Activated CD8-positive, alpha-beta T cell treated with anti-CD3 and anti-CD28 coated beads, Interleukin-2, amount 10 ng/mL, durations not matched to agents 7 days and 5 days (primary cell): Measurements from ENCODE around the gene ADAM11. TPM values are rescaled to one million over a fixed set of nuclear protein-coding genes. Genes with fewer than 3 reads are reported as not detected.

Experiments used
- ATAC-seq: fragments of 150-1000 bp; cut with Tn5 transposase; one replicate; pipeline ENCODE4 v1.10.0; 2021; ENCODE audit warnings: moderate library complexity
- CTCF ChIA-PET: fragments of 350-600 bp; sonication (Branson Sonifier 250); formaldehyde crosslinking; loops from one replicate; lab custom pipeline; 2021; ENCODE audit warnings: antibody characterized with exemption; lab: Charles Lee
- POLR2A ChIA-PET: fragments of 350-600 bp; sonication (Branson Sonifier 250); formaldehyde crosslinking; loops from one replicate; lab custom pipeline; 2021; ENCODE audit warnings: antibody characterized with exemption; lab: Charles Lee
- DNase-seq: peaks from one replicate; pipeline ENCODE4 v3.0.0-alpha.2; 2020
- H3K27ac Mint-ChIP-seq: one replicate; pipeline ENCODE4 v1.8.0; 2021; ENCODE audit warnings: mild to moderate bottlenecking, mixed read lengths
- H3K27me3 Mint-ChIP-seq: one replicate; pipeline ENCODE4 v1.8.0; 2021; ENCODE audit warnings: low read depth, mixed read lengths
- H3K36me3 Mint-ChIP-seq: one replicate; pipeline ENCODE4 v1.8.0; 2021; ENCODE audit warnings: low read depth, mixed read lengths
- H3K4me1 Mint-ChIP-seq: one replicate; pipeline ENCODE4 v1.8.0; 2021; ENCODE audit warnings: low read depth, mixed read lengths
- H3K4me3 Mint-ChIP-seq: one replicate; pipeline ENCODE4 v1.8.0; 2021; ENCODE audit warnings: mild to moderate bottlenecking, mixed read lengths
- H3K9me3 Mint-ChIP-seq: one replicate; pipeline ENCODE4 v1.8.0; 2022; ENCODE audit warnings: mixed read lengths; ENCODE audit not compliant: insufficient read depth
- total RNA-seq, 2 experiments: library from RNA; stranded (reverse); gene quantifications; one replicate each; pipeline ENCODE4 v1.2.3, GENCODE V29; 2021

The ADAM11 gene
- total RNA-seq, 2 experiments from 2014 or later: 0.24 to 0.39 TPM

DNA sequence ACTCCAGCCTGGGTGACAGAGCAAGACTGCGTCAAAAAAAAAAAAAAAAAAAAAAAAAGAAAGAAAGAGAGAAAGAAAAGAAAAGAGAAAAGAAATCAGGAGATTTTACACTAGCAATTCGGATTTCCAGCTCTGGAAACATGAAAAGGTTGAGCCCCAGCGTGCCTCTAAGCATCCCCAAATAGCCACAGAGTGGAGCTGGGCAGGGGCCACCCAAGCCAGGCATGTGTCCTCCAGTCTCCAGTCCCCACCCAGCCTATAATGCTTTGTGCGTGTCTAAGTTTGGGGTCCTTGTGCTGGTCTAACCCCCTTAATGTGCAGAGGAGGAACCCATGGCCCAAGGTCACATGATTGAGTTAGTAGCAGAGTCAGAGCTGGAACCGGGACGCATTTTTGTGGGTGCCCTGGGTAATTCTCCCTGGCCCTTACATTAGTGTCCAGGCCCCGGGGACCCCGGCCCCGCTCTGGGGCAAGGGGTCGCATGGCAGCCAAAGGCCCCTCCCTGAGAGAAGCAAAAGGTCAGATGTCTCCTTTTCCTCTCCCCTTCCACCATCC lies 19.9 kb downstream of the ADAM11 start:
- DNase-seq (no peak), ATAC-seq (no peak)
- peak overlapping the region; percentile 57 for H3K4me3 Mint-ChIP-seq
- H3K36me3 Mint-ChIP-seq: no peaks in the 10 kb centered on the region
- H3K27me3 Mint-ChIP-seq: peaks cover 6% of the 10 kb centered on the region
- ChIA-PET CTCF (interaction anchor here (0.7 to 8.3 kb wide), 30 partner anchors 9 to 357 kb away, joined by 3 to 161 read pairs (median 4); partner anchors contain the start of genes ACBD4, EFTUD2 and NMT1), POLR2A (interaction anchor here (0.8 kb wide), 1 partner anchor 19 kb away, joined by 5 read pairs; no protein-coding TSS in a partner anchor)
- no peaks in the 10 kb centered on the region for H3K9me3 Mint-ChIP-seq
- H3K27ac Mint-ChIP-seq: no peak overlapping the region
- peaks cover 16% of the 10 kb centered on the region for H3K4me1 Mint-ChIP-seq

DNA sequence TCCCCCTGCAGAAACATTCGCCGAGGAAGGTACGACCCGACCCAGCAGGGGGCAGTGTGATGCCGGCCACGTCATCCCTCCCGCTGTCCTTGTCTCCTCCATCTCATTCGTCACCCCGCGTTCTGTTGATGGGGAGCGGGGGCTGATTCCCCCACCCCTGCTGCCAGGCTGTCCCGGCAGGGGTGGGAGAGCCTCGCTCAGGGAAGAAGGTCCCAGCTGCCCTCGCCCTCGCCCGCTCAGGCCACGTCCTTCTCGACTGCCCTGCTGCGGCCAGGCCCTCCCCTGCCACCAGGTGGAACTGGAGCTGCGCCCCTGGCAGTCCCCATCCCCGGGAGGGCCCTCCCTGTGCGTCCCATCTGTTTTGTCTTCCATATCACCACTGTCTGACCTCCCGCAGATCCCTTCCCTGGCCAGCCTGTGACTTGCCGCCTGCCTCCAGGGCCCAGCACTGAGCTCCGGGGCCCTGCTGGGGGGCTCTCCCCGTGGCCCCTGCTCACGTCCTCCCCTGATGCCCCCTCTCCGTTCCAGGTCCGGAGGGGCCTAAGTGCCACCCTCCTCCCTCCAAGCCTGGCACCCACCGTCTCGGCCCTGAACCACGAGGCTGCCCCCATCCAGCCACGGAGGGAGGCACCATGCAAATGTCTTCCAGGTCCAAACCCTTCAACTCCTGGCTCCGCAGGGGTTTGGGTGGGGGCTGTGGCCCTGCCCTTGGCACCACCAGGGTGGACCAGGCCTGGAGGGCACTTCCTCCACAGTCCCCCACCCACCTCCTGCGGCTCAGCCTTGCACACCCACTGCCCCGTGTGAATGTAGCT lies 20.6 kb downstream of the ADAM11 start:
- Mint-ChIP-seq H3K27me3 (peaks cover 6% of the 10 kb centered on the region), H3K36me3 (no peaks in the 10 kb centered on the region), H3K9me3 (no peaks in the 10 kb centered on the region), H3K27ac (no peak overlapping the region), H3K4me3 (peak overlapping the region; percentile 57), H3K4me1 (peaks cover 16% of the 10 kb centered on the region)
- ChIA-PET CTCF (interaction anchor here (0.6 to 8.3 kb wide), 34 partner anchors 10 to 372 kb away, joined by 3 to 161 read pairs (median 4); partner anchors contain the start of genes EFTUD2, HIGD1B and NMT1), POLR2A (interaction anchor here (0.8 to 1.0 kb wide), 2 partner anchors 18 to 71 kb away, joined by 3 to 5 read pairs; partner anchors contain the start of gene DBF4B)
- peak; percentile 16 for ATAC-seq
- DNase-seq: peak; percentile 88

DNA sequence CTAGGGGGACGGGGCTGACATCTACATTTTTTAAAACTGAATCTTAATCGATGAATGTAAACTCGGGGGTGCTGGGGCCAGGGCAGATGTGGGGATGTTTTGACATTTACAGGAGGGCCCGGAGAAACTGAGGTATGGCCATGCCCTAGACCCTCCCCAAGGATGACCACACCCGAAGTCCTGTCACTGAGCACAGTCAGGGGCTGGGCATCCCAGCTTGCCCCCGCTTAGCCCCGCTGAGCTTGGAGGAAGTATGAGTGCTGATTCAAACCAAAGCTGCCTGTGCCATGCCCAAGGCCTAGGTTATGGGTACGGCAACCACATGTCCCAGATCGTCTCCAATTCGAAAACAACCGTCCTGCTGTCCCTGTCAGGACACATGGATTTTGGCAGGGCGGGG lies 21.4 kb downstream of the ADAM11 start:
- DNase-seq (no peak), ATAC-seq (no peak)
- ChIA-PET POLR2A (interaction anchor here (1.0 kb wide), 1 partner anchor 72 kb away, joined by 3 read pairs; the partner anchor contains the start of gene DBF4B), CTCF (interaction anchor here (0.7 to 8.3 kb wide), 19 partner anchors 10 to 372 kb away, joined by 3 to 161 read pairs (median 5); partner anchors contain the start of gene HIGD1B)
- Mint-ChIP-seq H3K27me3 (peaks cover 6% of the 10 kb centered on the region), H3K9me3 (no peaks in the 10 kb centered on the region), H3K4me1 (peaks cover 12% of the 10 kb centered on the region), H3K27ac (no peak overlapping the region), H3K4me3 (no peak overlapping the region), H3K36me3 (no peaks in the 10 kb centered on the region)

DNA sequence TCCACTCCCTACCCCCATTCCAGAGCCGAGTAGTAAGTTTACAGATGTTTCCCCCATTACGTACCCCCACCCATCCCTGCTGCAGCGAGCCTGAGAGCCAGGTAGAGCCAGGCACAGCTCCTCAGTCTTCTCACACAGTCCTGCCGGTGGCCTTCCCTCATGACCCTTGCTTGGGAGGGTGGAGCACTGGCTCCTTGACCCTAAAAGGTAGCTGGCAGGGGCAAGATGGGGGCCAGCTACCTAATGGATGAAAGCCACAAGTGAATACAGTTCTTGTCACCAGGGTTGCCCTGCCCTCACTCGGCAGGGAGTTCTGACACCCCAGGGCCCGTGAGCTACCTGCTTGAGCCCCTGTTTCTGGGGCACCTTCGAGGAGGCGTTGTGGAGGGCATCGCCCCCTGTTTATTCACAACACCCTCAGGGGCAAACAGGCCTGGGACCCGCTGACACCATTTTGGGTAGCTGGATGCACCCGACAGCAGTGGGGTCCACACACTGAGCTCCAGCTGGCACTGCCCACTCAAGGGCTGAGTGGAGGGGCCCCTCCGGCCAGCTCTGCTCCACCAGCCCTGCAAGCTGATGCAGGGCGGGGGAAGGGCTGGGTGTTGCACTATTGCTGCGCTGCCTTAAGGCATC lies 22.2 kb downstream of the ADAM11 start:
- ChIA-PET POLR2A (interaction anchor here (0.5 to 1.0 kb wide), 2 partner anchors 72 to 1008 kb away, joined by 3 to 4 read pairs; partner anchors contain the start of gene DBF4B), CTCF (interaction anchor here (2.7 to 8.3 kb wide), 3 partner anchors 83 to 101 kb away, joined by 16 to 161 read pairs (median 32); no protein-coding TSS in a partner anchor)
- no peaks in the 10 kb centered on the region for H3K36me3 Mint-ChIP-seq
- H3K9me3 Mint-ChIP-seq: no peaks in the 10 kb centered on the region
- no peak overlapping the region for H3K4me3 Mint-ChIP-seq
- peaks cover 8% of the 10 kb centered on the region for H3K4me1 Mint-ChIP-seq
- H3K27me3 Mint-ChIP-seq: peaks cover 6% of the 10 kb centered on the region
- H3K27ac Mint-ChIP-seq: no peak overlapping the region
- no peak for ATAC-seq
- no peak for DNase-seq

DNA sequence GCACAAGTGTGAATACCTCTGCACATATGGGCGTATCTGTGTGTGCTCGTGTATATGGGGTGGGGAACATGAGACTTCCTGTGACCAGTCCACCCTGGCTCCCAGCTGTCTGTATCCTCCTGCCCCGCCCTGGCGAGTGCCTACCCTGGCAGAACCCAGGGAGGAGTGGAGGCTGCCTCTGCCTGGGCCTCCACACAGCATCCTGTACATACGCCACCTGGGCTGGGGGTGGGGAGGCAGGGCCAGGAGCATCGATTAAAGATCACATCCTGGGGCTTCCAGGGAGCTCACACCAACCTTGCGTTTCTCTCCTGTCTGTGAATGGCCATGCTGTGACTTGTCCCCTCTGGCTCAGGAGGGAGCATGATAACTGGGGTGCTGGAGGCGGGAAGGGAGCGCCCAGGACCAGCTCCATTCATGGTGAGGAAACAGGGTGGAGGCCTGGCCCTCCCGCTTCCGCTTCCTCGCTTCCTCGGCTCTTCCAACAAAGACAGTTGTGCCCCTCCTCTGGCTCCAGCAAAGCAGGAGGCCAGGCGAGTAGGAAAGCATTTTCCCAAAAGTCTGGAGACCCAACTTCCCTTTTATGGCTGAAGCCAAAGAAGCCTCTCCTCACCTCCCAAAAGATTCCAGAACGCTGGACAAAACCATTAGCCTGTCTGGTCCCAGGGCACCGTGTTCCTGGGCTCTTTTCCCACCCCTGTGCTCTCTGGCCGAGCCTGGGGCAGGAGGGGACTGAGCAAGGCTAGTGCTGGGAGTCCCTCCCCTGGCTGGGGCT lies 22.9 kb downstream of the ADAM11 start:
- Mint-ChIP-seq H3K4me3 (no peak overlapping the region), H3K36me3 (no peaks in the 10 kb centered on the region), H3K27ac (no peak overlapping the region), H3K9me3 (no peaks in the 10 kb centered on the region), H3K27me3 (peaks cover 6% of the 10 kb centered on the region), H3K4me1 (peaks cover 6% of the 10 kb centered on the region)
- DNase-seq (no peak), ATAC-seq (no peak)
- ChIA-PET POLR2A (no interaction called here), CTCF (interaction anchor here (1.4 to 8.3 kb wide), 3 partner anchors 82 to 239 kb away, joined by 3 to 161 read pairs (median 32); no protein-coding TSS in a partner anchor)

DNA sequence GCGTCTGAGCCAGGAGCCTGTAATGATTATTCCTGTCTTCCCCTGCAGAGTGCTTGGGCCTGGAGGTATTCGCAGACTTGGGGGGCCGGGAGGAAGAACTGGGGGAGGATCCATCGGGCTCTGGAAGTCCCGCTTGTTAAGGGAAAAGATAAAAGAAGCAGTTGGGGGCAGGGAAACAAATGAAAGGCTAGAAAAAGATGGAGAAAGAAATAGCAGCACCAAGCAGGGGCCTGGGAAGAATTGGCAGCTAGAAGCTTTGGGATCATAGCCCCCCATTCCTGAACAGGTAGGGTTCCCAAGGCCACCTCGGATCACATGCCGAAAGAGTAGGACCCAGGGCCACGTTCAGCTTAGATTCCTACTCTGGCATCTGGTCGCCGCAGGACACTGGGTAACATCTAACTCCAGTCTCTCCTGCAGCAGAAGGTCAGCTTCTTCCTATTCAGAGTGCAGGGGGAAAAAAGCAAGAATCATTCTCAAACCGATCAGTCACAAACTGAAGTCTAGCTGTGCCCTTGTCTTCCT lies 23.6 kb downstream of the ADAM11 start:
- Mint-ChIP-seq H3K27ac (no peak overlapping the region), H3K4me3 (no peak overlapping the region), H3K27me3 (peaks cover 2% of the 10 kb centered on the region), H3K9me3 (no peaks in the 10 kb centered on the region), H3K36me3 (no peaks in the 10 kb centered on the region), H3K4me1 (peaks cover 6% of the 10 kb centered on the region)
- ChIA-PET CTCF (interaction anchor here (1.4 to 8.3 kb wide), 4 partner anchors 16 to 239 kb away, joined by 3 to 161 read pairs (median 18); no protein-coding TSS in a partner anchor), POLR2A (no interaction called here)
- DNase-seq: no peak
- ATAC-seq: no peak

DNA sequence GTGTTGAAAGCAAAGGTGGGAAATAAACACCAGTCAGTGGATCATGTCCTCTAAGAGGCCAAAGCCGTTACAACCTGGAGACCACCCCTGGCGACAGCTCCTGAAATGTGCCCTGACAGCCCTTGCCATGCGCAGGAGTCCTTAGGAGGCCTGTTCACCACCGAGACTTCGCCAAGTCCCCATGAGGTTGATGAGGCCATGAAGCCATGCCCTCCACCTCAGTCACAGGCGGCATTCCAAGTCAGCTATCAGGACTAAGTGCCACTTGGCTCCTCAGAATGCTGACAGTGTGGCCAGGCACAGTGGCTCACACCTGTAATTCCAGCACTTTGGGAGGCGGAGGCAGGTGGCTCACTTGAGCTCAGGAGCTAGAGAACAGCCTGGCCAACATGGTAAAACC lies 27.1 kb downstream of the ADAM11 start:
- Mint-ChIP-seq H3K36me3 (no peaks in the 10 kb centered on the region), H3K4me3 (no peak overlapping the region), H3K9me3 (no peaks in the 10 kb centered on the region), H3K4me1 (no peaks in the 10 kb centered on the region), H3K27ac (no peak overlapping the region), H3K27me3 (no peaks in the 10 kb centered on the region)
- no peak for DNase-seq
- ChIA-PET CTCF (interaction anchor here (1.8 kb wide), 1 partner anchor 8 kb away, joined by 5 read pairs; no protein-coding TSS in a partner anchor), POLR2A (no interaction called here)
- ATAC-seq: no peak

DNA sequence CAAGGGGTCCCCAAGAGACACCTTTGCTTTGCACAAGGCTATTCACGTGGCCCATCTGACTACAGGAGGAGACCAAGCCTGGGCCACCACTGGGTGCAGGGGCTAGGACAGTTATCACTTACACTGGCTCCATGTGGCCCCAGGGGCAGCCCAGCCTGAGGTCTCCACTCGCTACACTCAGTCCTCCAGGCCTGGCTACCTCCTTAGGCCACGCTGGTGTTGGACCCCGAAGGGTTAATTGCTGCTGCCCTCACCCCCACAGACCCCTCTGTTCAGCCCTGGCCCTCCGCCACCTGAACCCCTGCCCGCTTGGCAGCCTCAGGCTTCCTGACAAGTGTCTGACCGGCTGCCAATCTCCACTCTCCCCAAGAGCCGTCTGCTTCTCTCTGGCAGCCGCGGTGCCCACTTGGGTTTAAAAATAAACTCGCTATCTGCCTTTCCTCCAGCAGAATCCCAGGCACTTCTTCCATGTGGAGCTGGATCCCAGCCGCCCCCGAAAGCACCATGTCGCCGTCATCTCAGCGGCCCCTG lies 27.8 kb downstream of the ADAM11 start:
- Mint-ChIP-seq H3K36me3 (no peaks in the 10 kb centered on the region), H3K27ac (no peak overlapping the region), H3K4me1 (no peaks in the 10 kb centered on the region), H3K27me3 (no peaks in the 10 kb centered on the region), H3K4me3 (no peak overlapping the region), H3K9me3 (no peaks in the 10 kb centered on the region)
- no peak for ATAC-seq
- CTCF ChIA-PET: interaction anchor here (1.8 kb wide), 1 partner anchor 9 kb away, joined by 5 read pairs; no protein-coding TSS in a partner anchor
- POLR2A ChIA-PET: no interaction called here
- DNase-seq: no peak

DNA sequence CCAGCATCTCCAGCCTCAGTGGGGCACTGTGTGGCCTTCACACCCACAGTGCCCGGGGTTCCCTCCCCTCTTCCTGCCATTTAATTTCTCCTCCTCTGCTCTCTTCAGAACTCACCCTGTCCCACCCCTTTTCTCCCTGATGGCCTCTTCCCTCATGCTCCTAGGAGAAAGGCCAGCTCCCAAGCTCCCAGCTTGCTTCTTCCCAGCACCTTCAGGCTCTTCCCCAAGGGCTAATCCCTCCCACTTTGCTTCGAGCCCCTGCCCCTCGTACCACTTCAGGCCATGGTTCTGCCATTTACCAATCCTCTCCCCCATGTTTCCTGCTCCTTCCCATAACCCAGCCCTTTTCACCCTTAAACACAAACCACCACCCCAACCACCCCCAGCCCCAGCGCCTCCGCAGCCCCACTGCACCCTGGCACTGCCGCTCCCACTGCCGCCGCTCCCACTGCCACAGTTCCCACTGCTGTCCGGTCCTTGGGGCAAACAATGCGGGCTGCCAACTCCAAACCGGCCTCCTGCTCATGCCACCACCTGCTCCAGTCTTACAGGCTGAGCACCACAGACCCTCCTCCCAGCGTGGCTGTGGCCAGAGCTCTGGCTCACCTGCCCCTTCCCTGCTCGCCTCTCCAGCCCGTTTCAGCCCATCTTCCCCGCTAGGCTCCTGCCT lies 28.6 kb downstream of the ADAM11 start:
- POLR2A ChIA-PET: no interaction called here
- Mint-ChIP-seq H3K27ac (no peak overlapping the region), H3K36me3 (no peaks in the 10 kb centered on the region), H3K9me3 (no peaks in the 10 kb centered on the region), H3K4me1 (no peaks in the 10 kb centered on the region), H3K27me3 (no peaks in the 10 kb centered on the region), H3K4me3 (no peak overlapping the region)
- ATAC-seq (no peak), DNase-seq (no peak)
- CTCF ChIA-PET: interaction anchor here (1.8 kb wide), 1 partner anchor 10 kb away, joined by 5 read pairs; no protein-coding TSS in a partner anchor

DNA sequence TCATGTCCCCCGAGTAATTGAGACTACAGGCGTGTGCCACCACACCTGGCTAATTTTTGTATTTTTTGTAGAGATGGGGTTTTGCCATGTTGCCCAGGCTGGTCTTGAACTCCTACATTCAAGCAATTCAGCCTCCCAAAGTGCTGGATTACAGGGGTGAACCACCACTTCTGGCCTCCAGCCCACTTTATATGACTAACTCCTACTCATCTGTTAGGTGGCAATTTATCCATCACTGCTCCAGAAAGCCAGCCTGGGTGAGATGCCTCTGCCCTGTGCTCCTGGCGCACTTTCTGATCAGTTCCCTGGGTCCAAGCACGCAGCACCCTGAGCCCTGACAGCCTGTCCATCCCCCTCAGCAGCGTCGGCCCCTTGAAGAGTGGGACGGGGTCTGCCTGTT lies 29.4 kb downstream of the ADAM11 start:
- POLR2A ChIA-PET: no interaction called here
- H3K27me3 Mint-ChIP-seq: no peaks in the 10 kb centered on the region
- H3K4me3 Mint-ChIP-seq: no peak overlapping the region
- DNase-seq: no peak
- no peaks in the 10 kb centered on the region for H3K4me1 Mint-ChIP-seq
- CTCF ChIA-PET: no interaction called here
- H3K36me3 Mint-ChIP-seq: no peaks in the 10 kb centered on the region
- H3K27ac Mint-ChIP-seq: no peak overlapping the region
- no peak for ATAC-seq
- H3K9me3 Mint-ChIP-seq: no peaks in the 10 kb centered on the region
